ENCODE results near the gene AMHR2. TPM values are rescaled to one million over a fixed set of nuclear protein-coding genes. Genes with fewer than 3 reads are reported as not detected.
A peak's percentile ranks its signal among the peaks of the same experiment; 100 is the strongest.
"Not testable (repeated sequence)": the region's sequence is repeated elsewhere in the genome, so short reads cannot be mapped to it uniquely, and the experiment has no call there.

Gene AMHR2
- total and polyA plus RNA-seq, 4 donors, result 0.02 to 0.52 (median 0.22) TPM; not detected in 1

- H3K4me1 ChIP-seq (ENCODE audit: control insufficient read depth in 5 of 5, insufficient read depth in 5 of 5, low read length in 5 of 5), result peaks cover 3 to 12% (median 4%) of the 10 kb centered on the region in 5 donors
- not testable (repeated sequence) for H3K9me3 ChIP-seq (ENCODE audit: control insufficient read depth in 4 of 4, insufficient read depth in 3 of 4, low read length in 3 of 4); H3K27ac ChIP-seq (ENCODE audit: low read depth in 1 of 2, low read length in 1 of 2); H3K9ac ChIP-seq (ENCODE audit: insufficient read depth in 1 of 2, low read length in 2 of 2); ATAC-seq (ENCODE audit: insufficient read depth, low FRiP score); H3K36me3 ChIP-seq (ENCODE audit: control insufficient read depth in 4 of 4, insufficient read depth in 4 of 4, low read length in 4 of 4); H3K27me3 ChIP-seq (ENCODE audit: control insufficient read depth in 3 of 3, insufficient read depth in 3 of 3, low read length in 2 of 3); H3K4me3 ChIP-seq; DNase-seq
Observed at GRCh38 chr12:53439582-53439981, 15.9 kb downstream of the AMHR2 start.

GRCh38 chr12:53441040-53441833 lies 17.6 kb downstream of the AMHR2 start, which contains the start of gene PRR13:
PRR13 (plus strand) TSS chr12:53441734; CDS start chr12:53442715, 981 bp downstream.
- H3K4me3 ChIP-seq, result peak within 1 kb of the TSS; percentile 83
- no peaks in the 10 kb centered on the region for H3K27me3 ChIP-seq (ENCODE audit: control insufficient read depth in 3 of 3, insufficient read depth in 3 of 3, low read length in 2 of 3)
- TF ChIP-seq, protein P1, sequence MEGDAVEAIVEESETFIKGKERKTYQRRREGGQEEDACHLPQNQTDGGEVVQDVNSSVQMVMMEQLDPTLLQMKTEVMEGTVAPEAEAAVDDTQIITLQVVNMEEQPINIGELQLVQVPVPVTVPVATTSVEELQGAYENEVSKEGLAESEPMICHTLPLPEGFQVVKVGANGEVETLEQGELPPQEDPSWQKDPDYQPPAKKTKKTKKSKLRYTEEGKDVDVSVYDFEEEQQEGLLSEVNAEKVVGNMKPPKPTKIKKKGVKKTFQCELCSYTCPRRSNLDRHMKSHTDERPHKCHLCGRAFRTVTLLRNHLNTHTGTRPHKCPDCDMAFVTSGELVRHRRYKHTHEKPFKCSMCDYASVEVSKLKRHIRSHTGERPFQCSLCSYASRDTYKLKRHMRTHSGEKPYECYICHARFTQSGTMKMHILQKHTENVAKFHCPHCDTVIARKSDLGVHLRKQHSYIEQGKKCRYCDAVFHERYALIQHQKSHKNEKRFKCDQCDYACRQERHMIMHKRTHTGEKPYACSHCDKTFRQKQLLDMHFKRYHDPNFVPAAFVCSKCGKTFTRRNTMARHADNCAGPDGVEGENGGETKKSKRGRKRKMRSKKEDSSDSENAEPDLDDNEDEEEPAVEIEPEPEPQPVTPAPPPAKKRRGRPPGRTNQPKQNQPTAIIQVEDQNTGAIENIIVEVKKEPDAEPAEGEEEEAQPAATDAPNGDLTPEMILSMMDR (IDR thresholded peaks at IDR 0.05; ENCODE audit: control extremely low read depth, extremely low read depth), result no peak
- 1% methylated on average over 31 of the region's 31 CpGs for WGBS, 2 donors
- no peaks in the 10 kb centered on the region for H3K9me3 ChIP-seq (ENCODE audit: control insufficient read depth in 4 of 4, insufficient read depth in 3 of 4, low read length in 3 of 4)
- peaks cover 0 to 11% (median 3%) of the 10 kb centered on the region in 4 donors for H3K36me3 ChIP-seq (ENCODE audit: control insufficient read depth in 4 of 4, insufficient read depth in 4 of 4, low read length in 4 of 4)
- ATAC-seq (ENCODE audit: insufficient read depth, low FRiP score), result peak; percentile 98
- DNase-seq, result peak; percentile 99 to 100 (median 99)
- peak within 1 kb of the TSS; percentile 91 to 95 for H3K27ac ChIP-seq (ENCODE audit: low read depth in 1 of 2, low read length in 1 of 2)
- peak within 1 kb of the TSS; percentile 53 to 94 for H3K9ac ChIP-seq (ENCODE audit: insufficient read depth in 1 of 2, low read length in 2 of 2)
- H3K4me1 ChIP-seq (ENCODE audit: control insufficient read depth in 5 of 5, insufficient read depth in 5 of 5, low read length in 5 of 5), result peaks cover 4 to 12% (median 4%) of the 10 kb centered on the region in 5 donors

GRCh38 chr12:53443955-53444354 lies 20.3 kb downstream of the AMHR2 start:
- H3K36me3 ChIP-seq (ENCODE audit: control insufficient read depth in 4 of 4, insufficient read depth in 4 of 4, low read length in 4 of 4), result peaks cover 3 to 16% (median 6%) of the 10 kb centered on the region in 4 donors
- DNase-seq, result no peak
- TF ChIP-seq, protein P1 (IDR thresholded peaks at IDR 0.05; ENCODE audit: control extremely low read depth, extremely low read depth), result no peak

GRCh38 chr12:53444593-53445325 lies 21.1 kb downstream of the AMHR2 start:
- Histone ChIP-seq H3K4me1 (ENCODE audit: control insufficient read depth in 5 of 5, insufficient read depth in 5 of 5, low read length in 5 of 5) (peaks cover 4 to 12% (median 4%) of the 10 kb centered on the region in 5 donors), H3K36me3 (ENCODE audit: control insufficient read depth in 4 of 4, insufficient read depth in 4 of 4, low read length in 4 of 4) (peaks cover 3 to 16% (median 6%) of the 10 kb centered on the region in 4 donors), H3K27ac (ENCODE audit: low read depth in 1 of 2, low read length in 1 of 2) (peak overlapping the region in 1 of 2 donors; percentile 22)
- H3K27me3 ChIP-seq (ENCODE audit: control insufficient read depth in 3 of 3, insufficient read depth in 3 of 3, low read length in 2 of 3); ATAC-seq (ENCODE audit: insufficient read depth, low FRiP score); H3K4me3 ChIP-seq; H3K9me3 ChIP-seq (ENCODE audit: control insufficient read depth in 4 of 4, insufficient read depth in 3 of 4, low read length in 3 of 4); H3K9ac ChIP-seq (ENCODE audit: insufficient read depth in 1 of 2, low read length in 2 of 2); DNase-seq: not testable (repeated sequence)
- 86 to 94% methylated on average over 11 of the region's 11 CpGs for WGBS, 2 donors

More at GRCh38 chr12:53443955-53444354, 20.3 kb downstream of the AMHR2 start:
- 89 to 92% methylated on average over 4 of the region's 4 CpGs for WGBS, 2 donors
- Histone ChIP-seq H3K9me3 (ENCODE audit: control insufficient read depth in 4 of 4, insufficient read depth in 3 of 4, low read length in 3 of 4) (no peaks in the 10 kb centered on the region), H3K4me1 (ENCODE audit: control insufficient read depth in 5 of 5, insufficient read depth in 5 of 5, low read length in 5 of 5) (peaks cover 4 to 12% (median 4%) of the 10 kb centered on the region in 5 donors), H3K9ac (ENCODE audit: insufficient read depth in 1 of 2, low read length in 2 of 2) (no peak overlapping the region), H3K27ac (ENCODE audit: low read depth in 1 of 2, low read length in 1 of 2) (no peak overlapping the region), H3K27me3 (ENCODE audit: control insufficient read depth in 3 of 3, insufficient read depth in 3 of 3, low read length in 2 of 3) (no peaks in the 10 kb centered on the region), H3K4me3 (no peak overlapping the region)
- ATAC-seq (ENCODE audit: insufficient read depth, low FRiP score), result no peak

Measured in lung (tissue), 12 donors.